ENCODE measurements around the gene RBM26.
"Not testable (repeated sequence)": the region's sequence is repeated elsewhere in the genome, so short reads cannot be mapped to it uniquely, and the experiment has no call there.

The RBM26 gene

DNA sequence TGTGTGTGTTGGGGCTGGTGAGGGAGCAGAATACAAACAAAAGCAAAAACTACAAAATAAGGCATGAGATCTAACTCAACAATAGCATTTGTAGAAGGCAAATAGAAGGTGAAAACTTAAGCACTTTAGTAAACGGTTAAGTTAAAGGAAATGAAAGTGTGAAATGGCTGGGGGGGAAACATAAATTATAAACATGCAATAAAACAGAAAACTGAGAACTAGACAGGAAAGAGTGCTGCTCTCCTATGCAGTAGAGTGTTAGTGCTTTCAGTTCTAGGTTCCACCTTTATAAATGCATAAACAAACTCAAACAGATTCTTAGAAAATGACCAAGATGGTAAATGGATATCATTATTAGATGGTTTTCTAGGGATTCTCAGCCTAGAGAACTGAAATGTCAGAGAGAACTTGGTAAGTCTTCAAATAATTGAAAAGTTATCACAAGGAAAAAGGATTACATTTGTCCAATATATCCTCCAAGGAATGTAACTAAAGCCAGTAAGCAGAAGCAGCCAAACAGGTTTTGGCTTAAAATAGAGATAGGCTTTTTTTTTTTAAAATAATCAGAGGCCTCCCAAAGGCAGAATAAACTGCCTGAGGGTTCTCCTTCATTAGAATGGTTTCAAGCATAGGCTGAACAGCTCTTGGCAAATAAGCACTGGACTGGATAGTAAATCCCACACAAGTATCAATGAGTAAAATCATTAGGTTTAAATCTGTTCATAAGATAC is 23.3 kb downstream of the RBM26 start:
- DNase-seq = no peak

DNA sequence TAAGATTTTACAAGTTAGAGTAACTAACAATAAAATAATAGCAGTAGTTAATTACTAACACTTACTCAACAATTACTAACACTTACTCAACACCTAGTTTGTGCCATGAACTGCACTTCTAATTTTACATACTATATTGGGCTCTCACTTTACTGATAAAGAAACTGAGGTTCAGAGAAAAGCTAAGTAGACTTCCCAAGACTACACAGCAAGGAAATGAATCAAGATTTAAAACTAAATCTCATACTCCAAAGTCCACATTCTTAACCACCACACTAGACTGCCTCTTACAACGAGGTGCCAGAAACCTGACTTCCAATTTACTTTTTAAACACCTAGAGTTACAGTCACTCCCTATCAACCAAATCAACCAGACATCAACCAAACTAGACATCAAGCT is 25.1 kb downstream of the RBM26 start:
- DNase-seq = no peak

DNA sequence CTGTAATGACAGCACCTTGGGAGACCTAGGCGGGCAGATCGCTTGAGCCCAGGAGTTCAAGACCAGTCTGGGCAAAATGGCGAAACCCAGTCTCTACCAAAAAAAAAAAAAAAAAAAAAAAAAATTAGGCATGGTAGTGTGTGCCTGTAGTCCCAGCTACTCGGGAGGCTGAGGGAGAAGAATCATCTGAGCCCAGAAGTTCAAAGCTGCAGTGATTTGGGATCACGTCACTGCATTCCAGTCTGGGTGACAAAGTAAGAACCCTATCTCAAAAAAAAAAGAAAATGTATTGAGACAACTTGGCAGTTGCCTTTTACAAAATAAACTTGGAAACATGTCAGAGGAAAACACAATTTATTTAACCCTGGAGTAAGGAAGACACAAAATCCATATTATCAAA is 26.8 kb downstream of the RBM26 start:
- DNase-seq = no peak

DNA sequence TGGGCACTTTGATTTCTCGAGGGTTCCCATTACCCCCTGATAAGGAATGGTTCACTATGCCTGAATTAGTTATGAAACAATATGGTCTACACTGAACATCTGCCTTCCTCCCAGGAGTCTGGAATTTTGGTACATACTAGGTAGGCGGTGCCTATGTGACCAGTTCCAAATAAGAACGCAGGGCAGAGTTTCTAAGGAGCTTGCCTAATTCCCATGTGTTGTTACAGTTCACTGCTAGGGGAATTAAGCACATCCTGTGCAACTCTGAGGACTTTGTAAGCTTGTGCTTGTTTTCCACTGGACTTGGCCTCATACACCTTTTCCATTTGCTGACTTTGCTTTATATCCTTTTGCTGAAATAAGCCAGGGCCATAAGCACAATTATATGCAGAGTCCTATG is 29.2 kb downstream of the RBM26 start:
- DNase-seq = no peak

DNA sequence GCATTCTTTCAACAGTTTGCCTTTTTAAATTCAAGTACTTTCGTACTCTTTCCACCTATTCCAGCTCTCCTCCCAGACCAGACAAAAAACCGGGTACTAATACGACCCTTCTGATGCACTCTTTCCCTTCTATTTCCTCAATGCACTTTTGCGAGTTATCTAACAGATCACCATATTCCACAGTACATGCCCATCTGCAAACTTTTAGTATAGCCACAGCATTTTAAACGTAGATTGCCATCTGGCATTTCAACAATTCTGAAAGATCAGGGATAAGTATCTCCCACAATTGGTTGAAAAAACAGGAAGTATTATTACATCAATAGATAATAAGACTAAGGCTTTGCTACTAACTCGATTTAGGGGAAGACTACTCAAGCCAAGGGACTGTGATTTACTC is 31.5 kb downstream of the RBM26 start:
- DNase-seq = no peak

DNA sequence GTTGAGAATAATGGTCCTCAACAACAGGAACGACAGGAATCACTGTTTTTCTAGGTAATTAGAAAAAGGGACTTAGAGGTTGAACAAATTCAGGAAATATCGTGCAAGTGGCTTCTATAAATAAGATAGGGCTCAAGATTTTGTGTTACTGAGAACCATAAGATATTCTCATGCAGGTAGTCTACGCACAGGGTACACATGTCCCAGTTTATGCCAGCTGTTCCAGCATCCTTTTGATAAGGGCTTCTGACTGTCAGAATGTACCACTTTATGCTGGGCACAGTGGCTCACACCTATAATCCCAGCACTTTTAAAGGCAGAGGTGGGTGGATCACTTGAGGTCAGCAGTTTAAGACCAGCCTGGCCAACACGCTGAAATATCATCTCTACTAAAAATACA is 32.1 kb downstream of the RBM26 start:
- no peak for DNase-seq

DNA sequence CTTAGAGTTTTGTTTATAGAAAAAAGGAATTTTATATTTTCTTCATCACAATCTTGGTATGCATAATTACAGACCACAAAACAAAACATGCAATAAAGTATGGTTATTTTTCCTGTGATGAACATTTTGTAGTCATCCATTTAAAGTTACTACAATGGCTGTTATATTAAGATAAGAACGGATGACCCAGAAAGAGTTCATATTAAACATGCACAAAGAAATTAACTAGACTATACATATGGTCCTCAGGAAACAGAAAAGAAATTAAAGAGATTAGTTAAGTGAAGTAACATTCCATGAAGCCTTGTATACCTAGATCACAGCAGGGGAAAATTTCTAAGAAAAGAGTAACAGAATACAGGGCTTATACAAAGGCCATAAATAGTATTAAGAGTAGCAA is 36.8 kb downstream of the RBM26 start:
- no peak for DNase-seq

DNA sequence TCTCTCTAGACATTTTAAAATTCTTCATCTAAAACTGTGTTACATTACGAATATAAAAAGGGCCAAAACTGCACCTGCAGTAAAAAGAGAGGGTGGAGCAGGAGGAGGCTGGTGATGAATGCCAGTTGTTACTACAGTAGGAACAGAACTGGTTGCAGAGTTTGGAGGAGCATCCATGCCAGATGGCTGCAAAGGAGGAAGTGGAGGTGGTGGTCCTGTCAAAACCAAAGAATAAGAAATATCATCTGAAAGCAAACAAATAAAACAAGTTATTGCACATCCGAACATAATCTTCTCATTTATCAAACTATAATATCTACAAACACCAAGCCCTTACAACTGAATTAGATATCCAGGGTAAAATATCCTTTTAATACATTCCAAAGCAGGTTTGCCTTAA is 40.1 kb downstream of the RBM26 start:
- DNase-seq = no peak

DNA sequence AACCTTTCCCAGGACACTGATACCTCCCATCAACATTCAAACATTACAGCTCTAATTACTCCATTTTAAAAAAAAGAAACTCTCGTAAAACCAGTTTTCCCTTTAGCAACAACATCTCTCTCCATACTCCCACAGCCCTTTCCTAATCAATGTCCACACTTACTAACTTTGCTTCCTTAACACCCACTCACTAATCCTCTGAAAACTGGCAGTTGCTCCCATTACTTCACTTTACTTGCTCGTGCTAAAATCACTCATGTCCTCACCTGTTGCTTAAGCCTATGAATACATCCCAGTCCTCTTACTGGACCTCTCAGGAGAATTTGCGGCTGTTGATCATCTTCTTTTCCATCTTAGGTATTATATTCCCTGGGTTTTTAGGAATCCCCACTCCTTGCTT is 44.8 kb downstream of the RBM26 start:
- DNase-seq = no peak

DNA sequence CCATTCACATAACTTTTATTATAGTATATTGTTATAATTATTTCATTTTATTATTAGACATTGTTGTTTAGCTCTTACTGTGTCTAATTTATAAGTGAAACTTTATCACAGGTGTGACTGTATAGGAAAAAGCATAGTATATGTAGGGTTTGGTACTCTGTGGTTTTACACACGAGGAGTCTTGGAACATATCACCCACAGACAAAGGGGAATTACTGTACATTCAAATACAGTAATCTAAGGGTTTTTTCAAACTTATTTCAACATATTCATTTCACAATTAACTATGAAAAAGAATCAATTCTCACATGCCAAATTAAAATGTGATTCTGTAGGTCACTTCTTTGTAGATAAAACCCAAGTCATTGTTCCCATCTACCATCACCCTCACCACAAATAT is 46.0 kb downstream of the RBM26 start:
- DNase-seq = no peak

DNA sequence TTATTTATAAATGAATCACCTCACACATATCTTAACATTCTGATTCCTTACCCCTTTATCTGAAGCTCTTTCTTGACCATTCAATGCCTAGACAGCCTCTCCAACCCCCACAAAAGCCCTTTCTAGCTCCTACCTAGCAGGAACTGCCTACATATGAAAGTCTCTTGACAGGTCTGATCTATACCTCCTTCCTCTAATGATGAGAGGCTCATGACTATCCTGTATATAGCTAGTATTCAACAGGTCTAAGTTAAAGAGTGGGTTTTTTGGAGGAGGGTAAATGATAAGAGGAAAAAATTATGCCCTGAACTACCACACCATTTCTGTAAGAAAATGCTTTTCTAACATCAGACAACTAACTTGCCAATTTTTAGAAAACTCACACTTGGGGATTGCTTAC is 47.0 kb downstream of the RBM26 start:
- DNase-seq = no peak

DNA sequence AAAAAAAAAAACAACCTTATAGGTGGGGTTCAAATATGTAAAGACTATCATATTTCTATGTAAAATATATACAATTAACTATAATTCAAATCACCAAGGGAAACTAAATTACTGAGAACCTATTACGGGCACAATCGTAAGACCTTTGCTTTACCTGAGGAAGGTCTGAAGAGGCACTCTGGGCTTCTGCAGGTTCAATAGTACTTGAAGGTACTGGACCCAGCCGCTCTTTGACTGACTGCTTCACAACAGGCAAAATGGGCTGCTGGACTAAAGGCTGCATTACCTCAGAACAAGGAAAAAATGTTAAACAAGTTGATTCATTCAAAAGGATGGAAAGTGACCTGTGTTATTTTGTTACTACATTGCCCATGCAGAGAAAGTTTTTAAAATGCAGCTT is 51.8 kb downstream of the RBM26 start:
- DNase-seq = no peak

DNA sequence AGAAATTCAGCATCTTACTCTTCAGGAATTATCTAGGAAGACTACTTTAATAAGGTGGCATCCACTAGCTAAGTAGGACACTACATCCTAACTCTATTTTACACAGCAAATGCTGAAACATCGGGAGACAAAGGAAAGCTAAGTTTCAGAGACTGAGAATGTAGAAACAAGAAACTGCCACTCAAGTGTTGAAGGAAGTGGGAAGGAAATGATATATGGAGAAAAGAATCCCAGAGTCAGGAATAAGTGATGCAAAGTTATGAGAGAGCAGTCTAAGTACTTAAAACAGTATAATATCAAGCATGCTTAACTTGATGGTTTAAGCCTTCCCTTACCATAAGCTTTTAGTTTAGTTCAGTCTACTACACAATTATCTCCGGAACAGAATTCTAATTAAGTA is 52.4 kb downstream of the RBM26 start:
- DNase-seq = no peak

DNA sequence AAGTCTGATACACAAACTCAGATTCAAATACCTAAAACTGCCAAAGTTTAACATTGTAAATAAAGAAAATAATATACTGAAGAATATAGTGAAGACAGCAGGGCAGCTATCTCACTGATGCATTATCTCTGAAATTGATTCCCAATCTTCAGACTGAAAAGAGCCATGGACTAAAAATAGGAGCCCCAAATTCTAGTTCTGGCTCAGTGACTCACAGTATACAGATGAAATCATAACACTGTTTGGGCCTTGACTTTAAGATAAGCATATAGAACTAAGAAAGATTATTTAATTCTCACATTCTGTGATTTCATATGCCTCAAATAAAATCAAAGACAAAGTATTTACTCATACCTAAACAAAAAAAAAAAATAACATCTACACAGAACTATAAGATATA is 53.9 kb downstream of the RBM26 start:
- DNase-seq = no peak

DNA sequence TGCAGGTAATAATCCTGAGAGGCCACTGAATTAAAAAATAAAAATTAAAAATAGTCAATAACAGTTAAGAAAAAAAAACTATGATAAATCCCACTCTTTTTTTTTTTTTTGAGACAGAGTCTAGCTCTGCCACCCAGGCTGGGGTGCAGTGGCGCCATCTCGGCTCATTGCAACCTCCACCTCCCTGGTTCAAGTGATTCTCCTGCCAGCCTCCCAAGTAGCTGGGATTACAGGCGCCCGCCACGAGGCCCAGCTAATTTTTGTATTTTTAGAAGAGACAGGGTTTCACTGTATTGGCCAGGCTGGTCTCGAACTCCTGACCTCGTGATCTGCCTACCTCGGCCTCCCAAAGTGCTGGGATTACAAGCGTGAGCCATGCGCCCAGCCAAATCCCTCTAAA is 56.4 kb downstream of the RBM26 start:
- not testable (repeated sequence) for DNase-seq

DNA sequence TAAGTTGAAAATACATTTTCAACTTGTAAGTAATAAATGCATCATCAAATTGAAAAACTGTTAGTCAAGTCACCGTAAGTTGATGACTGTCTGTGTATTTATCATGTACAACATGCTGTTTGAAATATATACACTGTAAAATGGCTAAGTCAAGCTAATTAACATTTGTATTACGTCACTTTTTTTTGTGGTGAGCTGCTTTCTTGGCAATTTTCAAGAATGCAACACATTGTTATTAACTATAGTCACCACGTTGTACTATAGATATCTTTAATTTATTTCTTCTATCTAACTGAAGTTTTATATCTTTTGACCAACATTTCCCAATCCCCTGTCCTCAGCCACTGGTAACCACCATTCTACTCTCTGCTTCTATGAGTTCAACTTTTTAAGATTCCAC is 57.0 kb downstream of the RBM26 start:
- no peak for DNase-seq

DNA sequence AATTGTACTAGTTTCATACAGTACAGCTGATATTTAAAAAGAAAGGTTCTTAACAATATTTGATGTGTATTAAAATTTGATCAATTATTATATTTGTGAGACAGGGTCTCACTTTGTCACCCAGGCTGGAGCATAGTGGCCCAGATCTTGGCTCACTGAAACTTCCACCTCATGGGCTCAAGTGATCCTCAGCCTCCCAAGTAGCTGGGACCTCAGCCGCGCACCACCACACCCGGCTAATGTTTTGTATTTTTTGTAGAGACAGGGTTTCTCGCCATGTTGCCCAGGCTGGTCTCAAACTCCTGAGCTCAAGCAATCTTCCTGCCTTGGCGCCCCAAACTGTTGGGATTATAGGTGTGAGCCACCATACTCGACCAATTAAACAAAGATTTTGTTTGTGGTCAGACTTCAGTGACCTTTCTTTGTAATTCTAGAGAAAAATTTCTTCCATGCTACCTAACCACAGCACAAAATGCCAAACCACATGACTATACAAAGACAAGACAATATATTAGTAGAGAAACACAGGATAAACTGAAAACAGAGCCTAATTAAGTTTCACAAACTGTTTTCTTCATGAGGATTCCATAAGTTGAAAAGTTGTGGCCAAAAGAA is 59.6 kb downstream of the RBM26 start:
- DNase-seq = no peak

DNA sequence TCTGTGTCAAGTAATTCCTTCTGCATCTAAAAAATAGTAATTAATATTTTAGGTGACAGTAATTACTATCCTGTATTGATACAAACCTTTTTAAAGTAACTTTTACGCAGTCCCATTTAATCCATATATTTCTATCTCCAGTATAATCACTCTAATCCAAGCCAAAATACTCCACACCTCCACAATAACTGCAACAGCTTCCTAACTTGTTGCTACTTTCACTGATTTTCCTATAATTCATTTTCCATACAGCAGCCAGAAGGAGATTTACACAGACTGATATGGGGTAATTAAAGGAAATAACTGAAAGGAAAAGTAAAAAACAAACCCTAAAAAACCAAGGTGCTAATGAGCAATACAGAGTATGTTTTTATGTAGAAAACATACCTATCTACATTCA is 64.9 kb downstream of the RBM26 start:
- DNase-seq = no peak

DNA sequence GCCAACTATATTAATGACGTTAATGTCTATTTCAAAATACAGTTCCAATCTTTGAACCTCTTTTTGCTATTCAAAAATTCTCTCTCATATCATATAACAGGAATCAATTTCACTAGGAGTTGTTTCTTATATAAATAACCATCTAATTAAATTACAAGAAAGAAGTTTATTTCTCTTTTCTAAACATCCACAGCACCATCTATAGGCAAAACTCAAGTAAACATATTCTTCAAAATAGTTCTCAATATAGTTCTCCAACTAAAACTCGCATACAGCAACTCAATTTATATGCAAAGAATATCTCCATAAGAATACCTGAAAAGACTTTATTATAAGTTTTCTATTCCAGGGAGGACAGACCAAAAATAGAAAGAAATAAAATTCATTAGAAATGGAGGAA is 65.6 kb downstream of the RBM26 start:
- no peak for DNase-seq

DNA sequence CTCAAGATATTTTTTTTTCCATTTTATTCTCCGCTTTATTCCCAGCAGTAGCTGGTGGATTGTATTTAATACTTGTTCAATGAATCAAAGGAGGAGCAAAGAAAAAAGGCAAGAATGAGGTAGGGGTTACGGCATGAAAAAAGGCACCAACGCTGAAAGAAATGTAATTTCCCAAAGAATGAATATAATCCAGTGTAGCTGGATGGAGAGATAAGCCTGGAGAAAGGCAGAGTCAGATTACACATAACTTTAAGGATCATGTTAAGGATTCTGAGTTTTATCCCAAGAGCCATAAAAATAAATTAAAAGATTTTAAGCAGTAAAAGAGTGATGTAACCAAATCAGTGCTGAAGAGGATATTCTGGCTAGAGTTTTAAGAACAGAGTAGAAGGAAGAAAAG is 67.7 kb downstream of the RBM26 start:
- no peak for DNase-seq

DNA sequence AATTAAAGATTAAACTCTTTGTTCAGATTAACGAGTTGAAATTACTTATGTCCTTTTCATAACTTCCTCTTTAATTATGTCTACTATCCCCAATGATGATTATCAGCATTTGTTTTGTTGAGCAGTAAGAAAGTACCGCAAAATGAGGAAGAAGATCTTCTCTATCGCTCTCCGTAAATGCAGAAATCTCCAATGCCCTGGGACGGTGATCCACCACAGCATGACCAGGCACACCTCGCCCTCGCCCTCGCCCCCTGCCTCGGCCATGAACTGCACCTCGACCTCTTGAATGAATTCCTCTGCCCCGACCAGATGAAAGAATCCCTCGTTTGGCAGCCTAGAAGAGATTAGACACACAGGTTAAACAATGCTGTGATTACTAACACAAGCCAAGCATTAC is 69.1 kb downstream of the RBM26 start:
- DNase-seq = no peak

DNA sequence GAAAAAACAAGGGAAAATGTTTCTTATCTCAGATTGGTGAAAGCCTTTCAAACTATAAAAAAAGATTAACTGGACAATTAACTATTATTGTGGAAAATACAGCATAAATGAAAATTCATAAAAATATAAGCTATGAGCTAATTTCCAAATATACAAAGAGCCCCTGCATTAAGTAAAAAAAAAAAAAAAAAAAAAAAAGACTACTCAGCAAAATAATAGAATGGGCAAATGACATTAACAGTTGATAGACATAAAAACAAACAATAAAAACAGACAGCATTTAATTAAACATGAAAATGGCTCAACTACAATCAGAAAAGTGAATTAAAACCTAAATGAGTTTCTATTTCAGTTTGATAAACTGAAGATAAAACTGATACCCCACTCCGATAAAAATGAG is 77.5 kb downstream of the RBM26 start:
- no peak for DNase-seq

DNA sequence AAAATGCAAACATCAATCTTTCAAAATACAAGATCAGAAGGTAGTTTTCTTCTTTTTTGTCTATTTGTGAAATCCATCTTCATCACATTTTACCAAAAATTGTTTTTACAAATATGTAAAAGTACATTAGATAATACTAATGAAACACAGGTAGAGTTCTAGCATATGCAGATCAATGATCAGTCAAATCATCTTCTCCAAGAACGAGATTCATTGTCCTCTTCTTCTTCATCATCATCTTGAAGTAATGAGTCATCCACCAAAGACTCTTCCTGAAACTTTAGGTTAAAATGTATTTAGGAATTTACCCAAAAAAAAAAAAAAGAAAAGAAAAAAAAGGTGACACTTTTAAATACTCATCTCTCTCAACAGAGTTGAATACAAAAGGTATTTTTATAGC is 85.6 kb downstream of the RBM26 start:
- no peak for DNase-seq

DNA sequence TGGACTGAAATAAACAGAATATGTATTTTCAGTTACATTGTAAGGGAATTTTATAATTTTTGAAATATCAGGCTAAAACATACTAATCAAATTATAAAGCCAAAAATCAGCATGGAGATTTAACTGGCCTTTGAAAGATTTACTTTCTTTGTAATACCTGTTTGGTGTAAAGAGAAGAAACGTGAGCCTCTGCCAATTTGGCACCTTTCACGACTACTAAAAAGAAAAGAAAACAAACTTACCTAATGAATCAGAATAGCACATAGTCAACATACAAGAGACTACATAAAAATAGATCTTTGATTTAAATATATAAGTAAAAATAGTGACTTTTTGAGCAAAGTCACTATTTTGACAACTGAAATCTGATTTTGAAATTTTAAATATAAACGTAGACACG is 87.4 kb downstream of the RBM26 start:
- DNase-seq = no peak

DNA sequence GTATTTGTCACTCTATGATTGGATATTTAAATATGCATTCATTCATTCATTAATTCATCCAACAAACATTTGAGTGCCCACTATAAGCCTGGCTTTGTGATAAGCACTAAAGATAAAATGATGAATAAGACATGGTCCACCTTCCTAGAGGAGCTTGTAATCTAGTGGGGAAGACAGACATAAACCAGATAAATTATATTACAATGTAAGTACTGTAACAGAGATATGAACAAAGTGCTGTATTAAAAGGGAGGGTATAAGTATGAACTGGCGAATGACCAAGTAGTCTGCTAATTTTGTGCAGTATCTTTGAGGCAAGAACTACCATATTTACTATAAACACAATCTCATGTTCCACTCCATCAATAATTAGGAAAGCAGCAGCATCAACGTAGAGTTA is 88.2 kb downstream of the RBM26 start:
- DNase-seq = no peak

Measured in NCI-H187 treated with DMSO at 0.1 percent for 48 hours (cell line).